NB4 (cell line): Measurements from ENCODE around the gene ARHGAP23.

Source experiments
- POLR2A ChIP-seq: IDR thresholded peaks from 2 replicates; pipeline ENCODE4 v1.6.1; 2011; ENCODE audit warnings: mild to moderate bottlenecking; ENCODE audit not compliant: insufficient read length; ENCODE audit errors: extremely low read depth
- TF ChIP-seq, protein P1 (sequence below): IDR thresholded peaks from one replicate; pipeline ENCODE4 v1.5.1; 2012; ENCODE audit warnings: low read depth, low read length
- TF ChIP-seq, protein P2 (sequence below): IDR thresholded peaks from 2 replicates; pipeline ENCODE4 v1.6.1; 2011; ENCODE audit warnings: low read depth, low read length

DNA sequence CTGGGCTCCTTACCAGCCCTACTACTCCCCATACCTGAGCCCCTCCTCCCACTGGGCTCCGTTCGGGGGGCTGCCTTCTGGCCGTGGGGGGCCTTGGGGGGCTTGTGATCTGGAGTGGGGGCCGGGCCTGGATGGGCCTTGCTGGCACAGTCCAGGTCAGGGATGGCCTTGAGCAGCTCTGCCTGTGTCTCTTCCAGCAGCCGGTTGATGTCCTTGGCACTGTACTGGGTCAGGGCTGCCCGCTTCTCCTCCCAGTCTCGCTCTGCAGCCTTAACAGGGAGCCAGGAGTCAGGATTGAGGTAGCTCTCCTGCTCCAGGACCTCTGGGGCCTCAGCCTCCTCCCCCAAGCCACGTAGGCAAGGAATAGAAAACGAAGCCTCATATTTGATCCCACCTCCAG is 122.9 kb downstream of the ARHGAP23 start:
- TF ChIP-seq, protein P1, sequence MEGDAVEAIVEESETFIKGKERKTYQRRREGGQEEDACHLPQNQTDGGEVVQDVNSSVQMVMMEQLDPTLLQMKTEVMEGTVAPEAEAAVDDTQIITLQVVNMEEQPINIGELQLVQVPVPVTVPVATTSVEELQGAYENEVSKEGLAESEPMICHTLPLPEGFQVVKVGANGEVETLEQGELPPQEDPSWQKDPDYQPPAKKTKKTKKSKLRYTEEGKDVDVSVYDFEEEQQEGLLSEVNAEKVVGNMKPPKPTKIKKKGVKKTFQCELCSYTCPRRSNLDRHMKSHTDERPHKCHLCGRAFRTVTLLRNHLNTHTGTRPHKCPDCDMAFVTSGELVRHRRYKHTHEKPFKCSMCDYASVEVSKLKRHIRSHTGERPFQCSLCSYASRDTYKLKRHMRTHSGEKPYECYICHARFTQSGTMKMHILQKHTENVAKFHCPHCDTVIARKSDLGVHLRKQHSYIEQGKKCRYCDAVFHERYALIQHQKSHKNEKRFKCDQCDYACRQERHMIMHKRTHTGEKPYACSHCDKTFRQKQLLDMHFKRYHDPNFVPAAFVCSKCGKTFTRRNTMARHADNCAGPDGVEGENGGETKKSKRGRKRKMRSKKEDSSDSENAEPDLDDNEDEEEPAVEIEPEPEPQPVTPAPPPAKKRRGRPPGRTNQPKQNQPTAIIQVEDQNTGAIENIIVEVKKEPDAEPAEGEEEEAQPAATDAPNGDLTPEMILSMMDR: no peak
- TF ChIP-seq POLR2A: no peak
- TF ChIP-seq, protein P2, sequence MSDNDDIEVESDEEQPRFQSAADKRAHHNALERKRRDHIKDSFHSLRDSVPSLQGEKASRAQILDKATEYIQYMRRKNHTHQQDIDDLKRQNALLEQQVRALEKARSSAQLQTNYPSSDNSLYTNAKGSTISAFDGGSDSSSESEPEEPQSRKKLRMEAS: no peak
